Natural killer cell (primary cell): ENCODE results near the gene CYP4B1. TPM values are rescaled to one million over a fixed set of nuclear protein-coding genes. Genes with fewer than 3 reads are reported as not detected.

Source experiments
- ATAC-seq, 3 donors: fragments of 150-1000 bp in 2 of 3; fragments of 200-7000 bp in 1 of 3; cut with Tn5 transposase; 1 replicate in 1 of 3; 2 replicates in 2 of 3; pipeline ENCODE4 v1.10.0; 2021; ENCODE audit warnings: mild to moderate bottlenecking in 2 of 3, moderate library complexity in 2 of 3
- DNase-seq, 2 donors: peaks; one replicate each; pipeline versions ENCODE4 v3.0.0 to v3.0.0-alpha.2; 2013 to 2021; ENCODE audit warnings: mixed read lengths in 1 of 2
- H3K27ac ChIP-seq: one replicate; pipeline ENCODE4 v1.5.1; 2013; ENCODE audit warnings: mild to moderate bottlenecking, low read length
- H3K27me3 ChIP-seq: one replicate; pipeline ENCODE4 v1.6.1; 2013; ENCODE audit warnings: low read length; ENCODE audit not compliant: control insufficient read depth, insufficient read depth
- H3K36me3 ChIP-seq: one replicate; pipeline ENCODE4 v1.6.1; 2013; ENCODE audit warnings: low read length; ENCODE audit not compliant: control insufficient read depth, insufficient read depth
- H3K4me1 ChIP-seq: one replicate; pipeline ENCODE4 v1.6.1; 2013; ENCODE audit warnings: low read length; ENCODE audit not compliant: control insufficient read depth, insufficient read depth
- H3K4me3 ChIP-seq: one replicate; pipeline ENCODE4 v1.5.1; 2013; ENCODE audit warnings: low read length
- H3K9me3 ChIP-seq: one replicate; pipeline ENCODE4 v1.6.1; 2013; ENCODE audit warnings: low read length; ENCODE audit not compliant: control insufficient read depth, insufficient read depth
- H3K27ac Mint-ChIP-seq, 2 donors: one replicate each; pipeline ENCODE4 v1.8.0; 2022; ENCODE audit warnings: mild to moderate bottlenecking in 2 of 2, mixed read lengths in 2 of 2, moderate library complexity in 1 of 2
- H3K27me3 Mint-ChIP-seq, 2 donors: one replicate each; pipeline ENCODE4 v1.8.0; 2022; ENCODE audit warnings: low read depth in 2 of 2, mixed read lengths in 2 of 2
- H3K36me3 Mint-ChIP-seq: one replicate; pipeline ENCODE4 v1.8.0; 2022; ENCODE audit warnings: mixed read lengths
- H3K4me1 Mint-ChIP-seq, 2 donors: one replicate each; pipeline ENCODE4 v1.8.0; 2022; ENCODE audit warnings: mixed read lengths in 2 of 2
- H3K4me3 Mint-ChIP-seq: one replicate; pipeline ENCODE4 v1.8.0; 2022; ENCODE audit warnings: mild to moderate bottlenecking, moderate library complexity, mixed read lengths
- H3K9me3 Mint-ChIP-seq, 2 donors: one replicate each; pipeline ENCODE4 v1.8.0; 2022; ENCODE audit warnings: mixed read lengths in 2 of 2
- CTCF ChIP-seq: fragments of 200-600 bp; IDR thresholded peaks from one replicate; pipeline ENCODE4 v1.8.0; 2022; ENCODE audit warnings: antibody characterized with exemption
- WGBS: methylation state at CpG from one replicate; pipeline ENCODE4 v1.1.7; 2013; ENCODE audit warnings: missing lambda C conversion rate; ENCODE audit not compliant: insufficient coverage; 5-methylcytosine and 5-hydroxymethylcytosine counted together
- intact Hi-C: fragments of 100-400 bp; cut with micrococcal nuclease; formaldehyde crosslinking; loops from one replicate; pipeline ENCODE4 v1.14.2; 2022
- total RNA-seq, 4 donors: library from RNA; stranded (reverse); fragments of 120-200 nt in 1 of 4; gene quantifications; one replicate each; pipeline versions ENCODE4 v1.2.3 to v1.2.4, GENCODE V29; 2013 to 2022

Gene CYP4B1
- total RNA-seq, 3 donors from 2014 or later (not counting 1 experiment from before 2014, with no cell fraction given): not detected

- no peak overlapping the region for H3K27ac Mint-ChIP-seq
- Histone ChIP-seq H3K36me3 (no peaks in the 10 kb centered on the region), H3K4me1 (no peaks in the 10 kb centered on the region), H3K4me3 (no peak overlapping the region), H3K27ac (no peak overlapping the region), H3K27me3 (peaks cover 8% of the 10 kb centered on the region), H3K9me3 (peaks cover 4% of the 10 kb centered on the region)
- WGBS: 89% methylated on average over 1 of the region's 2 CpGs
- intact Hi-C loops: no loop called here
- H3K27me3 Mint-ChIP-seq: peaks cover 36 to 58% of the 10 kb centered on the region in 2 donors
- DNase-seq (no peak), ATAC-seq (no peak)
- H3K4me1 Mint-ChIP-seq: no peaks in the 10 kb centered on the region
- H3K9me3 Mint-ChIP-seq: peaks cover 0 to 2% of the 10 kb centered on the region in 2 donors
- no peak overlapping the region for H3K4me3 Mint-ChIP-seq
- H3K36me3 Mint-ChIP-seq: no peaks in the 10 kb centered on the region
- TF ChIP-seq CTCF: no peak
These were observed 38.2 kb upstream of the CYP4B1 start for GRCh38 chr1:46760558-46761166.

GRCh38 chr1:46761740-46762139 is 37.1 kb upstream of the CYP4B1 start:
- Mint-ChIP-seq H3K9me3 (peaks cover 0 to 2% of the 10 kb centered on the region in 2 donors), H3K27me3 (peaks cover 32 to 59% of the 10 kb centered on the region in 2 donors), H3K4me3 (no peak overlapping the region), H3K27ac (no peak overlapping the region), H3K36me3 (no peaks in the 10 kb centered on the region), H3K4me1 (no peaks in the 10 kb centered on the region)
- H3K4me3 ChIP-seq: no peak overlapping the region
- no peak for TF ChIP-seq CTCF
- peaks cover 8% of the 10 kb centered on the region for H3K27me3 ChIP-seq
- no peaks in the 10 kb centered on the region for H3K36me3 ChIP-seq
- no peak for ATAC-seq
- H3K4me1 ChIP-seq: no peaks in the 10 kb centered on the region
- DNase-seq: no peak
- intact Hi-C loops: no loop called here
- H3K27ac ChIP-seq: no peak overlapping the region
- peaks cover 4% of the 10 kb centered on the region for H3K9me3 ChIP-seq

GRCh38 chr1:46764402-46764801 is 34.4 kb upstream of the CYP4B1 start:
- peaks cover 7% of the 10 kb centered on the region for H3K9me3 ChIP-seq
- peaks cover 27 to 45% of the 10 kb centered on the region in 2 donors for H3K27me3 Mint-ChIP-seq
- no peak for DNase-seq
- H3K27ac Mint-ChIP-seq: no peak overlapping the region
- 79% methylated on average over 2 of the region's 2 CpGs for WGBS
- no peaks in the 10 kb centered on the region for H3K36me3 ChIP-seq
- H3K4me3 ChIP-seq: no peak overlapping the region
- TF ChIP-seq CTCF: no peak
- H3K36me3 Mint-ChIP-seq: no peaks in the 10 kb centered on the region
- intact Hi-C loops: no loop called here
- H3K27ac ChIP-seq: no peak overlapping the region
- H3K9me3 Mint-ChIP-seq: peaks cover 0 to 2% of the 10 kb centered on the region in 2 donors
- no peaks in the 10 kb centered on the region for H3K4me1 Mint-ChIP-seq
- no peak for ATAC-seq
- H3K4me3 Mint-ChIP-seq: no peak overlapping the region
- H3K4me1 ChIP-seq: no peaks in the 10 kb centered on the region
- peaks cover 8% of the 10 kb centered on the region for H3K27me3 ChIP-seq
